Activated naive CD8-positive, alpha-beta T cell treated with anti-CD3 and anti-CD28 coated beads for 36 hours (primary cell): ENCODE measurements around the gene MRPL1. TPM values are rescaled to one million over a fixed set of nuclear protein-coding genes. Genes with fewer than 3 reads are reported as not detected.
"Not testable (repeated sequence)": the region's sequence is repeated elsewhere in the genome, so short reads cannot be mapped to it uniquely, and the experiment has no call there.

Experiments used
- DNase-seq: peaks from one replicate; pipeline ENCODE4 v3.0.0; 2021
- H3K27ac Mint-ChIP-seq: one replicate; pipeline ENCODE4 v1.8.0; 2022; ENCODE audit warnings: mild to moderate bottlenecking, moderate library complexity, mixed read lengths
- H3K27me3 Mint-ChIP-seq: one replicate; pipeline ENCODE4 v1.8.0; 2022; ENCODE audit warnings: mild to moderate bottlenecking, mixed read lengths
- H3K36me3 Mint-ChIP-seq: one replicate; pipeline ENCODE4 v1.8.0; 2021; ENCODE audit warnings: mild to moderate bottlenecking, mixed read lengths
- H3K4me1 Mint-ChIP-seq: one replicate; pipeline ENCODE4 v1.8.0; 2021; ENCODE audit warnings: mixed read lengths
- H3K4me3 Mint-ChIP-seq: one replicate; pipeline ENCODE4 v1.8.0; 2022; ENCODE audit warnings: mild to moderate bottlenecking, moderate library complexity, mixed read lengths
- H3K9me3 Mint-ChIP-seq: one replicate; pipeline ENCODE4 v1.8.0; 2022; ENCODE audit warnings: mixed read lengths
- total RNA-seq, 2 experiments: library from RNA; stranded (reverse); gene quantifications; one replicate each; pipeline ENCODE4 v1.2.3, GENCODE V29; 2021

The MRPL1 gene
- total RNA-seq, 2 experiments from 2014 or later, result 103 to 112 TPM

GRCh38 chr4:77834403-77834802 is 28.2 kb upstream of the MRPL1 start:
- no peak for DNase-seq
- Mint-ChIP-seq H3K36me3 (no peaks in the 10 kb centered on the region), H3K4me1 (peaks cover 20% of the 10 kb centered on the region), H3K4me3 (no peak overlapping the region), H3K27me3 (no peaks in the 10 kb centered on the region), H3K9me3 (no peaks in the 10 kb centered on the region), H3K27ac (no peak overlapping the region)

GRCh38 chr4:77843628-77844027 is 19.0 kb upstream of the MRPL1 start:
- Mint-ChIP-seq H3K4me3 (no peak overlapping the region), H3K4me1 (peaks cover 21% of the 10 kb centered on the region), H3K36me3 (no peaks in the 10 kb centered on the region)

GRCh38 chr4:77844363-77844762 is 18.3 kb upstream of the MRPL1 start:
- no peak for DNase-seq
- Mint-ChIP-seq H3K27ac (no peak overlapping the region), H3K4me3 (no peak overlapping the region), H3K36me3 (no peaks in the 10 kb centered on the region), H3K4me1 (peaks cover 21% of the 10 kb centered on the region), H3K9me3 (no peaks in the 10 kb centered on the region), H3K27me3 (no peaks in the 10 kb centered on the region)

More at GRCh38 chr4:77843628-77844027, 19.0 kb upstream of the MRPL1 start:
- DNase-seq, result no peak
- Mint-ChIP-seq H3K27me3 (no peaks in the 10 kb centered on the region), H3K27ac (peak overlapping the region; percentile 22), H3K9me3 (no peaks in the 10 kb centered on the region)

GRCh38 chr4:77845400-77845799 is 17.2 kb upstream of the MRPL1 start:
- no peak for DNase-seq
- H3K4me1 Mint-ChIP-seq, result peaks cover 21% of the 10 kb centered on the region
- no peaks in the 10 kb centered on the region for H3K9me3 Mint-ChIP-seq
- H3K36me3 Mint-ChIP-seq, result no peaks in the 10 kb centered on the region
- no peak overlapping the region for H3K4me3 Mint-ChIP-seq
- no peak overlapping the region for H3K27ac Mint-ChIP-seq
- no peaks in the 10 kb centered on the region for H3K27me3 Mint-ChIP-seq

GRCh38 chr4:77845929-77846328 is 16.7 kb upstream of the MRPL1 start:
- Mint-ChIP-seq H3K27me3 (no peaks in the 10 kb centered on the region), H3K27ac (no peak overlapping the region), H3K9me3 (no peaks in the 10 kb centered on the region), H3K4me1 (peaks cover 21% of the 10 kb centered on the region), H3K4me3 (no peak overlapping the region), H3K36me3 (no peaks in the 10 kb centered on the region)
- DNase-seq, result no peak

GRCh38 chr4:77848508-77848907 is 14.1 kb upstream of the MRPL1 start:
- no peaks in the 10 kb centered on the region for H3K9me3 Mint-ChIP-seq
- peaks cover 34% of the 10 kb centered on the region for H3K4me1 Mint-ChIP-seq
- H3K36me3 Mint-ChIP-seq, result peaks cover 4% of the 10 kb centered on the region
- DNase-seq, result no peak
- H3K4me3 Mint-ChIP-seq, result no peak overlapping the region
- H3K27ac Mint-ChIP-seq, result no peak overlapping the region
- no peaks in the 10 kb centered on the region for H3K27me3 Mint-ChIP-seq

GRCh38 chr4:77849278-77849965 is 13.2 kb upstream of the MRPL1 start:
- DNase-seq, result no peak
- H3K36me3 Mint-ChIP-seq, result peaks cover 4% of the 10 kb centered on the region

GRCh38 chr4:77852892-77853495 is 9.6 kb upstream of the MRPL1 start:
- H3K27me3 Mint-ChIP-seq, result no peaks in the 10 kb centered on the region
- H3K36me3 Mint-ChIP-seq, result peaks cover 4% of the 10 kb centered on the region
- H3K27ac Mint-ChIP-seq, result peak overlapping the region; percentile 98
- peak overlapping the region; percentile 78 for H3K4me3 Mint-ChIP-seq
- peaks cover 54% of the 10 kb centered on the region for H3K4me1 Mint-ChIP-seq
- peak; percentile 69 for DNase-seq
- no peaks in the 10 kb centered on the region for H3K9me3 Mint-ChIP-seq

More at GRCh38 chr4:77849278-77849965, 13.2 kb upstream of the MRPL1 start:
- Mint-ChIP-seq H3K4me3 (no peak overlapping the region), H3K27ac (no peak overlapping the region), H3K4me1 (peaks cover 33% of the 10 kb centered on the region), H3K27me3 (no peaks in the 10 kb centered on the region), H3K9me3 (no peaks in the 10 kb centered on the region)

GRCh38 chr4:77854431-77855111 is 8.1 kb upstream of the MRPL1 start:
- Mint-ChIP-seq H3K27me3 (no peaks in the 10 kb centered on the region), H3K9me3 (no peaks in the 10 kb centered on the region), H3K4me3 (peak overlapping the region; percentile 78), H3K36me3 (peaks cover 4% of the 10 kb centered on the region), H3K4me1 (peaks cover 62% of the 10 kb centered on the region), H3K27ac (peak overlapping the region; percentile 98)
- peak; percentile 21 for DNase-seq

- H3K9me3 Mint-ChIP-seq, result no peaks in the 10 kb centered on the region
- DNase-seq, result no peak
- H3K4me1 Mint-ChIP-seq, result peaks cover 72% of the 10 kb centered on the region
- no peaks in the 10 kb centered on the region for H3K27me3 Mint-ChIP-seq
- peaks cover 4% of the 10 kb centered on the region for H3K36me3 Mint-ChIP-seq
- H3K27ac Mint-ChIP-seq, result peak overlapping the region; percentile 83
- H3K4me3 Mint-ChIP-seq, result no peak overlapping the region
Observed at GRCh38 chr4:77856152-77856551, 6.5 kb upstream of the MRPL1 start.

- no peak for DNase-seq
- H3K36me3 Mint-ChIP-seq, result peaks cover 5% of the 10 kb centered on the region
- peaks cover 66% of the 10 kb centered on the region for H3K4me1 Mint-ChIP-seq
- H3K27me3 Mint-ChIP-seq, result peaks cover 8% of the 10 kb centered on the region
- no peak overlapping the region for H3K4me3 Mint-ChIP-seq
- H3K27ac Mint-ChIP-seq, result no peak overlapping the region
- no peaks in the 10 kb centered on the region for H3K9me3 Mint-ChIP-seq
Observed at GRCh38 chr4:77859256-77859655, 3.4 kb upstream of the MRPL1 start.

- Mint-ChIP-seq H3K27me3 (peaks cover 8% of the 10 kb centered on the region), H3K4me3 (peak overlapping the region; percentile 99), H3K4me1 (peaks cover 64% of the 10 kb centered on the region), H3K27ac (peak overlapping the region; percentile 98), H3K9me3 (no peaks in the 10 kb centered on the region), H3K36me3 (peaks cover 19% of the 10 kb centered on the region)
- no peak for DNase-seq
Observed at GRCh38 chr4:77861495-77861894, 1.1 kb upstream of the MRPL1 start.

- not testable (repeated sequence) for DNase-seq, H3K27me3 Mint-ChIP-seq, H3K9me3 Mint-ChIP-seq
- Mint-ChIP-seq H3K27ac (peak overlapping the region; percentile 98), H3K36me3 (peaks cover 28% of the 10 kb centered on the region), H3K4me3 (peak overlapping the region; percentile 99), H3K4me1 (peaks cover 58% of the 10 kb centered on the region)
Observed at GRCh38 chr4:77863341-77863740, 711 bp downstream of the MRPL1 start.

- peaks cover 39% of the 10 kb centered on the region for H3K36me3 Mint-ChIP-seq
Observed at GRCh38 chr4:77865259-77865658, 2.6 kb downstream of the MRPL1 start.

GRCh38 chr4:77872723-77873445 is 10.3 kb downstream of the MRPL1 start:
- peaks cover 36% of the 10 kb centered on the region for H3K36me3 Mint-ChIP-seq
- no peak overlapping the region for H3K4me3 Mint-ChIP-seq
- no peak for DNase-seq
- H3K27me3 Mint-ChIP-seq, result no peaks in the 10 kb centered on the region
- H3K27ac Mint-ChIP-seq, result no peak overlapping the region
- H3K9me3 Mint-ChIP-seq, result no peaks in the 10 kb centered on the region
- peaks cover 22% of the 10 kb centered on the region for H3K4me1 Mint-ChIP-seq

More at GRCh38 chr4:77865259-77865658, 2.6 kb downstream of the MRPL1 start:
- no peaks in the 10 kb centered on the region for H3K9me3 Mint-ChIP-seq
- peaks cover 8% of the 10 kb centered on the region for H3K27me3 Mint-ChIP-seq
- H3K27ac Mint-ChIP-seq, result no peak overlapping the region
- no peak for DNase-seq
- H3K4me1 Mint-ChIP-seq, result peaks cover 63% of the 10 kb centered on the region
- H3K4me3 Mint-ChIP-seq, result no peak overlapping the region
